Natural killer cell (primary cell): ENCODE results near the gene RNF125. TPM values are rescaled to one million over a fixed set of nuclear protein-coding genes. Genes with fewer than 3 reads are reported as not detected.

Experiments
- ATAC-seq, 3 donors: fragments of 150-1000 bp in 2 of 3; fragments of 200-7000 bp in 1 of 3; cut with Tn5 transposase; 1 replicate in 1 of 3; 2 replicates in 2 of 3; pipeline ENCODE4 v1.10.0; 2021; ENCODE audit warnings: mild to moderate bottlenecking in 2 of 3, moderate library complexity in 2 of 3
- DNase-seq, 2 donors: peaks; one replicate each; pipeline versions ENCODE4 v3.0.0 to v3.0.0-alpha.2; 2013 to 2021; ENCODE audit warnings: mixed read lengths in 1 of 2
- H3K27ac ChIP-seq: one replicate; pipeline ENCODE4 v1.5.1; 2013; ENCODE audit warnings: mild to moderate bottlenecking, low read length
- H3K27me3 ChIP-seq: one replicate; pipeline ENCODE4 v1.6.1; 2013; ENCODE audit warnings: low read length; ENCODE audit not compliant: control insufficient read depth, insufficient read depth
- H3K36me3 ChIP-seq: one replicate; pipeline ENCODE4 v1.6.1; 2013; ENCODE audit warnings: low read length; ENCODE audit not compliant: control insufficient read depth, insufficient read depth
- H3K4me1 ChIP-seq: one replicate; pipeline ENCODE4 v1.6.1; 2013; ENCODE audit warnings: low read length; ENCODE audit not compliant: control insufficient read depth, insufficient read depth
- H3K4me3 ChIP-seq: one replicate; pipeline ENCODE4 v1.5.1; 2013; ENCODE audit warnings: low read length
- H3K9me3 ChIP-seq: one replicate; pipeline ENCODE4 v1.6.1; 2013; ENCODE audit warnings: low read length; ENCODE audit not compliant: control insufficient read depth, insufficient read depth
- H3K27ac Mint-ChIP-seq, 2 donors: one replicate each; pipeline ENCODE4 v1.8.0; 2022; ENCODE audit warnings: mild to moderate bottlenecking in 2 of 2, mixed read lengths in 2 of 2, moderate library complexity in 1 of 2
- H3K27me3 Mint-ChIP-seq, 2 donors: one replicate each; pipeline ENCODE4 v1.8.0; 2022; ENCODE audit warnings: low read depth in 2 of 2, mixed read lengths in 2 of 2
- H3K36me3 Mint-ChIP-seq: one replicate; pipeline ENCODE4 v1.8.0; 2022; ENCODE audit warnings: mixed read lengths
- H3K4me1 Mint-ChIP-seq, 2 donors: one replicate each; pipeline ENCODE4 v1.8.0; 2022; ENCODE audit warnings: mixed read lengths in 2 of 2
- H3K4me3 Mint-ChIP-seq: one replicate; pipeline ENCODE4 v1.8.0; 2022; ENCODE audit warnings: mild to moderate bottlenecking, moderate library complexity, mixed read lengths
- H3K9me3 Mint-ChIP-seq, 2 donors: one replicate each; pipeline ENCODE4 v1.8.0; 2022; ENCODE audit warnings: mixed read lengths in 2 of 2
- CTCF ChIP-seq: fragments of 200-600 bp; IDR thresholded peaks from one replicate; pipeline ENCODE4 v1.8.0; 2022; ENCODE audit warnings: antibody characterized with exemption
- WGBS: methylation state at CpG from one replicate; pipeline ENCODE4 v1.1.7; 2013; ENCODE audit warnings: missing lambda C conversion rate; ENCODE audit not compliant: insufficient coverage; 5-methylcytosine and 5-hydroxymethylcytosine counted together
- intact Hi-C: fragments of 100-400 bp; cut with micrococcal nuclease; formaldehyde crosslinking; loops from one replicate; pipeline ENCODE4 v1.14.2; 2022
- total RNA-seq, 4 donors: library from RNA; stranded (reverse); fragments of 120-200 nt in 1 of 4; gene quantifications; one replicate each; pipeline versions ENCODE4 v1.2.3 to v1.2.4, GENCODE V29; 2013 to 2022

The RNF125 gene
- total RNA-seq, 3 donors from 2014 or later (not counting 1 experiment from before 2014, with no cell fraction given): 74.7 to 105 (median 96.7) TPM

- H3K36me3 Mint-ChIP-seq: no peaks in the 10 kb centered on the region
- Histone ChIP-seq H3K9me3 (peaks cover 10% of the 10 kb centered on the region), H3K27ac (no peak overlapping the region), H3K36me3 (no peaks in the 10 kb centered on the region), H3K4me3 (no peak overlapping the region), H3K27me3 (no peaks in the 10 kb centered on the region), H3K4me1 (peaks cover 13% of the 10 kb centered on the region)
- H3K4me3 Mint-ChIP-seq: no peak overlapping the region
- intact Hi-C loops: no loop called here
- TF ChIP-seq CTCF: no peak
- DNase-seq: no peak
- ATAC-seq: no peak
- no peaks in the 10 kb centered on the region for H3K27me3 Mint-ChIP-seq
- peaks cover 0 to 2% of the 10 kb centered on the region in 2 donors for H3K9me3 Mint-ChIP-seq
- no peak overlapping the region for H3K27ac Mint-ChIP-seq
- peaks cover 16 to 19% of the 10 kb centered on the region in 2 donors for H3K4me1 Mint-ChIP-seq
These were observed 37.8 kb upstream of the RNF125 start for GRCh38 chr18:31980863-31981262.

GRCh38 chr18:31983020-31983419 is 35.6 kb upstream of the RNF125 start:
- H3K4me3 Mint-ChIP-seq: no peak overlapping the region
- TF ChIP-seq CTCF: no peak

GRCh38 chr18:31983976-31984375 is 34.6 kb upstream of the RNF125 start:
- peak; percentile 60 to 75 (median 61) for ATAC-seq
- WGBS: 58% methylated on average over 5 of the region's 5 CpGs
- H3K4me3 Mint-ChIP-seq: no peak overlapping the region

More at GRCh38 chr18:31983020-31983419, 35.6 kb upstream of the RNF125 start:
- Mint-ChIP-seq H3K27me3 (no peaks in the 10 kb centered on the region), H3K4me1 (peaks cover 16 to 19% of the 10 kb centered on the region in 2 donors), H3K9me3 (peaks cover 0 to 2% of the 10 kb centered on the region in 2 donors), H3K36me3 (no peaks in the 10 kb centered on the region), H3K27ac (peak overlapping the region; percentile 4 to 8)
- intact Hi-C loops: no loop called here
- Histone ChIP-seq H3K27ac (no peak overlapping the region), H3K27me3 (no peaks in the 10 kb centered on the region), H3K4me3 (no peak overlapping the region), H3K36me3 (no peaks in the 10 kb centered on the region), H3K4me1 (peaks cover 13% of the 10 kb centered on the region), H3K9me3 (peaks cover 9% of the 10 kb centered on the region)
- ATAC-seq (no peak), DNase-seq (no peak)
- 90% methylated on average over 3 of the region's 3 CpGs for WGBS

More at GRCh38 chr18:31983976-31984375, 34.6 kb upstream of the RNF125 start:
- Mint-ChIP-seq H3K9me3 (peaks cover 0 to under 1% of the 10 kb centered on the region in 2 donors), H3K4me1 (peaks cover 16 to 19% of the 10 kb centered on the region in 2 donors), H3K36me3 (no peaks in the 10 kb centered on the region), H3K27ac (peak overlapping the region; percentile 4 to 8), H3K27me3 (no peaks in the 10 kb centered on the region)
- intact Hi-C loops: no loop called here
- Histone ChIP-seq H3K27ac (no peak overlapping the region), H3K27me3 (no peaks in the 10 kb centered on the region), H3K36me3 (no peaks in the 10 kb centered on the region), H3K9me3 (peaks cover 2% of the 10 kb centered on the region), H3K4me1 (peaks cover 13% of the 10 kb centered on the region), H3K4me3 (no peak overlapping the region)
- DNase-seq: peak in 1 of 2 donors; percentile 38
- no peak for TF ChIP-seq CTCF
